Gastrocnemius medialis (tissue), 4 donors: ENCODE results near the gene CSTB. TPM values are rescaled to one million over a fixed set of nuclear protein-coding genes. Genes with fewer than 3 reads are reported as not detected.

Experiments used
- ATAC-seq, 2 donors: fragments of 150-250 bp; one replicate each; pipeline ENCODE4 v1.9.1; 2016
- DNase-seq, 2 donors: peaks; one replicate each; pipeline ENCODE4 v3.0.0-alpha.2; 2019
- H3K27ac ChIP-seq, 4 donors: fragments of 200-600 bp; sonication (generic); 1 replicate in 1 of 4; 2 replicates in 3 of 4; pipeline ENCODE4 v1.5.1; 2016 to 2018; ENCODE audit warnings: mild to moderate bottlenecking in 2 of 4, moderate library complexity in 1 of 4
- H3K27me3 ChIP-seq, 3 donors: fragments of 200-600 bp; sonication (generic) in 2 of 3; 1 replicate in 1 of 3; 2 replicates in 2 of 3; pipeline versions ENCODE4 v1.5.1 to v1.6.0; 2016 to 2019; ENCODE audit warnings: mild to moderate bottlenecking in 1 of 3, moderate library complexity in 1 of 3
- H3K36me3 ChIP-seq, 2 donors: fragments of 200-600 bp; sonication (generic) in 1 of 2; one replicate each; pipeline ENCODE4 v1.5.1; 2017 to 2018
- H3K4me1 ChIP-seq, 2 donors: fragments of 200-600 bp; sonication (generic) in 1 of 2; one replicate each; pipeline ENCODE4 v1.5.1; 2016 to 2017; ENCODE audit warnings: mild to moderate bottlenecking in 2 of 2
- H3K4me3 ChIP-seq, 4 donors: fragments of 200-600 bp; sonication (generic) in 3 of 4; 1 replicate in 1 of 4; 2 replicates in 3 of 4; pipeline ENCODE4 v1.5.1; 2016 to 2019; ENCODE audit warnings: mild to moderate bottlenecking in 2 of 4
- H3K9me3 ChIP-seq, 3 donors: fragments of 200-600 bp; sonication (generic) in 2 of 3; 1 replicate in 1 of 3; 2 replicates in 2 of 3; pipeline ENCODE4 v1.5.1; 2016 to 2019
- POLR2A ChIP-seq, 2 donors: fragments of 450-650 bp; IDR thresholded peaks; one replicate each; pipeline ENCODE4 v1.6.1; 2017; ENCODE audit warnings: antibody characterized with exemption in 2 of 2, mild to moderate bottlenecking in 2 of 2, moderate library complexity in 2 of 2
- in situ Hi-C, 4 donors: fragments of 200-750 bp; cut with MboI; loops; one replicate each; pipeline versions ENCODE4 v1.15.0 to v1.8.0; 2017; ENCODE audit warnings: low sequenced_read_pairs in 4 of 4
- intact Hi-C: fragments of 100-400 bp; cut with DNase I; formaldehyde crosslinking; loops from one replicate; pipeline ENCODE4 v1.15.1; 2023; ENCODE audit warnings: low total_unique reads
- total RNA-seq, 4 donors: library from RNA; depleted of rRNA; stranded (reverse); fragments of >200 nt; gene quantifications; one replicate each; pipeline versions ENCODE4 v1.1.0 to v1.2.3, GENCODE V29; 2016
- TF ChIP-seq, protein P1 (sequence below), 5 experiments: fragments of 450-650 bp in 3 of 5; fragments of 200-600 bp in 2 of 5; sonication (generic) in 2 of 5; IDR thresholded peaks in 4 of 5; conservative IDR thresholded peaks in 1 of 5; 1 replicate in 4 of 5; 2 replicates in 1 of 5; pipeline ENCODE4 v1.5.1; 2016 to 2019; ENCODE audit warnings: antibody characterized with exemption in 5 of 5, mild to moderate bottlenecking in 3 of 5, moderate library complexity in 3 of 5

The CSTB gene
- total RNA-seq, 4 donors from 2014 or later: 1.3 to 5.9 (median 5.2) TPM

DNA sequence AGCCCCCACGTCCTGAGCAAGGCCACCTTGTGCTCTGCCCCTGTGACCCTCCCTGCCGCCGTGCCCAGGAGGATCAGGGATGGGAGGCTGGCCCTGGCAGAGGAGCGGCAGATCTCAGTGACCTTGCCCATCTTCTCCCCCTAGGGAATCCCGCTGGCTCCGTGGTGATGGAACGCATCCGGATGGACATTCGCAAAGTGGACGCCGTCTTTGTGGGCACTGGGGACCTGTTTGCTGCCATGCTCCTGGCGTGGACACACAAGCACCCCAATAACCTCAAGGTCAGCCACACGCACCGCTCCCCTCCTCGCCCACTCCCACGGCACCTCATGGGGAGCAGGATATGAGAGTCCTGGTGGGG lies 22.7 kb downstream of the CSTB start:
- intact Hi-C loops: no loop called here
- Histone ChIP-seq H3K4me1 (no peaks in the 10 kb centered on the region), H3K27me3 (no peaks in the 10 kb centered on the region), H3K27ac (no peak overlapping the region), H3K9me3 (no peaks in the 10 kb centered on the region), H3K36me3 (peaks cover 0 to 40% of the 10 kb centered on the region in 2 donors), H3K4me3 (no peak overlapping the region)
- in situ Hi-C loops: no loop called here
- no peak for ATAC-seq
- DNase-seq: no peak
- no peak for TF ChIP-seq POLR2A (IDR thresholded peaks at IDR 0.05)
- TF ChIP-seq, protein P1, sequence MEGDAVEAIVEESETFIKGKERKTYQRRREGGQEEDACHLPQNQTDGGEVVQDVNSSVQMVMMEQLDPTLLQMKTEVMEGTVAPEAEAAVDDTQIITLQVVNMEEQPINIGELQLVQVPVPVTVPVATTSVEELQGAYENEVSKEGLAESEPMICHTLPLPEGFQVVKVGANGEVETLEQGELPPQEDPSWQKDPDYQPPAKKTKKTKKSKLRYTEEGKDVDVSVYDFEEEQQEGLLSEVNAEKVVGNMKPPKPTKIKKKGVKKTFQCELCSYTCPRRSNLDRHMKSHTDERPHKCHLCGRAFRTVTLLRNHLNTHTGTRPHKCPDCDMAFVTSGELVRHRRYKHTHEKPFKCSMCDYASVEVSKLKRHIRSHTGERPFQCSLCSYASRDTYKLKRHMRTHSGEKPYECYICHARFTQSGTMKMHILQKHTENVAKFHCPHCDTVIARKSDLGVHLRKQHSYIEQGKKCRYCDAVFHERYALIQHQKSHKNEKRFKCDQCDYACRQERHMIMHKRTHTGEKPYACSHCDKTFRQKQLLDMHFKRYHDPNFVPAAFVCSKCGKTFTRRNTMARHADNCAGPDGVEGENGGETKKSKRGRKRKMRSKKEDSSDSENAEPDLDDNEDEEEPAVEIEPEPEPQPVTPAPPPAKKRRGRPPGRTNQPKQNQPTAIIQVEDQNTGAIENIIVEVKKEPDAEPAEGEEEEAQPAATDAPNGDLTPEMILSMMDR (IDR thresholded peaks at IDR 0.05 in 4 of 5, conservative IDR thresholded peaks at IDR 0.05 in 1 of 5): no peak

- intact Hi-C loops: no loop called here
- in situ Hi-C loops: no loop called here
- no peaks in the 10 kb centered on the region for H3K27me3 ChIP-seq
- H3K27ac ChIP-seq: no peak overlapping the region
- H3K4me1 ChIP-seq: no peaks in the 10 kb centered on the region
- ATAC-seq: no peak
- no peaks in the 10 kb centered on the region for H3K9me3 ChIP-seq
- TF ChIP-seq POLR2A (IDR thresholded peaks at IDR 0.05): no peak
- TF ChIP-seq, protein P1 (IDR thresholded peaks at IDR 0.05 in 4 of 5, conservative IDR thresholded peaks at IDR 0.05 in 1 of 5): no peak
- no peak overlapping the region for H3K4me3 ChIP-seq
- DNase-seq: no peak
- peaks cover 0 to 40% of the 10 kb centered on the region in 2 donors for H3K36me3 ChIP-seq
Measured at GRCh38 chr21:43752758-43753438, 23.2 kb downstream of the CSTB start.

DNA sequence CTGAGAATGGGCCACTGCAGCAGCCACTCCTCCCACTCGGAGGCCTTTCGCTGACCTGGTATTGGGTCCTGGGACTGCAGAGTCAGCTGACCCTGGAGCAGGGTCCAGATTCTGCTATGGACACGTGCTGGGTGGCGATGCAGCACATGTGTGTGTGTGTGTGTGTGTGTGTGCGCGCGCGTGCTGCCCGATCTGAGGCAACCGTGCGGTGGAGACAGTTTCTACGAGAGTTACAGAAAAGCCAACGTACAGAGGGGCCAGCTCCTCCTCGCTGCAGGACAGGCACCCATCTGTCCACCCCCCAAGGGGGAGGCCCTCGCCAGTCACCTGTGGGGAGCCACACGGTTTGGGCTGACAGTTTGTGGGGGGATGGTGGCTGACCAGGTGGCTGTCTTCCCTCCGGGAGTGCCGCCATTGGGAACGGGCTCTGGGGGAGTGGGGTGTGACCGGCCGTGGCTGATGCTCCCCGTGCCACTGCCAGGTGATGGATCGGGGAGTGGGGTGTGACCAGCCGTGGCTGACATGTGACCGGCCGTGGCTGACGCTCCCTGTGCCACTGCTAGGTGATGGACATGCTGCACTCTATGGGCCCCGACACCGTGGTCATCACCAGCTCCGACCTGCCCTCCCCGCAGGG lies 24.0 kb downstream of the CSTB start:
- peaks cover 0 to 48% of the 10 kb centered on the region in 2 donors for H3K36me3 ChIP-seq
- H3K4me1 ChIP-seq: no peaks in the 10 kb centered on the region
- no peak for DNase-seq
- intact Hi-C loops: no loop called here
- no peaks in the 10 kb centered on the region for H3K9me3 ChIP-seq
- H3K27me3 ChIP-seq: no peaks in the 10 kb centered on the region
- no peak overlapping the region for H3K27ac ChIP-seq
- in situ Hi-C loops: no loop called here
- ATAC-seq: no peak
- H3K4me3 ChIP-seq: no peak overlapping the region
- TF ChIP-seq, protein P1 (IDR thresholded peaks at IDR 0.05 in 4 of 5, conservative IDR thresholded peaks at IDR 0.05 in 1 of 5): no peak
- TF ChIP-seq POLR2A (IDR thresholded peaks at IDR 0.05): no peak

DNA sequence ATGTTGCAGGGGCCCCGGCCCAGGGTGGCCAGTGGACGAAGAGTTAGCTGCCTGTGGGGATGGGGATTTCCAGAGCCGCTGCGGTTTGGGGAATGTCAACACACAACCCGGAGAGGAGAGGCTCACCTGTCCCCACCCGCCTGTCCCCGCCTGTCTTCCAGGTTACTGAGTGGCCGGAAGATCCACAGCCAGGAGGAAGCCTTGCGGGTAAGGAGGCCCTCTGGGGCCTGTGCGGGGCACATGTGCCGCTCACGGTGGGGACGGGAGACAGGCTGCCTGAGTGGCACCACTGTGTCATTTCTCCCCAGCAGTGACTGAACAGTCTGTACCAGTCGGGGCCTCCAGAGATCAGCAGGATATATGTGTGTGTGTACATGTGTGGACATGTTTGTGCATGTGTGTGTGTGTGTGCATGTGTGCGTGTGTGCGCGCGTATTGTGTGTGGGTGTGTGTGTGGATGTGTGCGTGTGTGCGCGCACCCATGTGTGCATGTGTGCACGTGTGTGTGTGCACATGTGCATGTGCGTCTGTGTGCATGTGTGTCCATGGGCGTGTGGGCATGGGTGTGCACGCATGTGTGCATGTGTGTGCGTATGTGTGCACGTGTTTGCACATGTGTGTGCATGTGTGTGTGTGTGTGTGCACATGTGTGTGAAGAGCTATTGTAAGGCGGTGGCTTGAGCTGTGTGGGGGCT lies 25.6 kb downstream of the CSTB start:
- in situ Hi-C loops: no loop called here
- DNase-seq (no peak), ATAC-seq (no peak)
- no peaks in the 10 kb centered on the region for H3K9me3 ChIP-seq
- H3K27ac ChIP-seq: no peak overlapping the region
- no peaks in the 10 kb centered on the region for H3K27me3 ChIP-seq
- intact Hi-C loops: no loop called here
- H3K36me3 ChIP-seq: peaks cover 0 to 50% of the 10 kb centered on the region in 2 donors
- no peak overlapping the region for H3K4me3 ChIP-seq
- H3K4me1 ChIP-seq: no peaks in the 10 kb centered on the region
- TF ChIP-seq POLR2A (IDR thresholded peaks at IDR 0.05): no peak
- TF ChIP-seq, protein P1 (IDR thresholded peaks at IDR 0.05 in 4 of 5, conservative IDR thresholded peaks at IDR 0.05 in 1 of 5): no peak
